MM.1S (cell line): ENCODE measurements around the gene HSPA1B.
"Not testable (repeated sequence)": the region's sequence is repeated elsewhere in the genome, so short reads cannot be mapped to it uniquely, and the experiment has no call there.

ENCODE experiments used
- DNase-seq: peaks from one replicate; pipeline ENCODE4 v3.0.0-alpha.2; 2015
- H2AFZ ChIP-seq: fragments of 300-600 bp; sonication (generic); 2 replicates; pipeline ENCODE4 v1.6.0; 2016; ENCODE audit warnings: antibody characterized with exemption, low read length
- H3F3A ChIP-seq: fragments of 300-600 bp; sonication (generic); 2 replicates; pipeline ENCODE4 v1.6.1; 2016; ENCODE audit warnings: mild to moderate bottlenecking, antibody characterized with exemption, low read length, moderate library complexity, mixed read lengths; ENCODE audit not compliant: insufficient read depth
- H3K27ac ChIP-seq: fragments of 300-600 bp; sonication (generic); 2 replicates; pipeline ENCODE4 v1.5.1; 2016; ENCODE audit warnings: mild to moderate bottlenecking, low read length
- H3K27me3 ChIP-seq: fragments of 300-600 bp; sonication (generic); replicated peaks from 2 replicates; pipeline ENCODE4 v1.6.0; 2016; ENCODE audit warnings: low read length; ENCODE audit not compliant: insufficient read depth
- H3K36me3 ChIP-seq: fragments of 300-600 bp; sonication (generic); replicated peaks from 2 replicates; pipeline ENCODE4 v1.6.1; 2016; ENCODE audit warnings: mild to moderate bottlenecking, low read length, mixed read lengths; ENCODE audit not compliant: insufficient read depth
- H3K4me1 ChIP-seq: fragments of 300-600 bp; sonication (generic); 2 replicates; pipeline ENCODE4 v1.6.1; 2016; ENCODE audit warnings: low read length, mixed read lengths
- H3K4me2 ChIP-seq: fragments of 300-600 bp; sonication (generic); 2 replicates; pipeline ENCODE4 v1.6.0; 2016; ENCODE audit warnings: low read depth, low read length
- H3K4me3 ChIP-seq: fragments of 300-600 bp; sonication (generic); 2 replicates; pipeline ENCODE4 v1.5.1; 2016; ENCODE audit warnings: low read length, mixed read lengths
- H3K79me2 ChIP-seq: fragments of 300-600 bp; sonication (generic); 2 replicates; pipeline ENCODE4 v1.6.1; 2016; ENCODE audit warnings: mixed run types, low read length, mixed read lengths
- H3K9ac ChIP-seq: fragments of 300-600 bp; sonication (generic); 2 replicates; pipeline ENCODE4 v1.6.1; 2016; ENCODE audit warnings: low read length, mixed read lengths
- H3K9me2 ChIP-seq: fragments of 300-600 bp; sonication (generic); replicated peaks from 2 replicates; pipeline ENCODE4 v1.6.1; 2016; ENCODE audit warnings: mild to moderate bottlenecking, low read length, mixed read lengths; ENCODE audit not compliant: insufficient read depth
- H3K9me3 ChIP-seq: fragments of 300-600 bp; sonication (generic); replicated peaks from 2 replicates; pipeline ENCODE4 v1.6.1; 2016; ENCODE audit warnings: mild to moderate bottlenecking, low read length, mixed read lengths; ENCODE audit not compliant: insufficient read depth
- H4K20me1 ChIP-seq: fragments of 300-600 bp; sonication (generic); 2 replicates; pipeline ENCODE4 v1.6.1; 2016; ENCODE audit warnings: mild to moderate bottlenecking, low read length, moderate library complexity, mixed read lengths; ENCODE audit not compliant: insufficient read depth
- CTCF ChIP-seq: fragments of 300-600 bp; sonication (generic); IDR thresholded peaks from 2 replicates; pipeline ENCODE4 v1.5.1; 2016; ENCODE audit warnings: antibody characterized with exemption, low read length, mixed read lengths
- EZH2 ChIP-seq: fragments of 300-600 bp; sonication (generic); optimal IDR thresholded peaks from 2 replicates; pipeline ENCODE3; 2017; ENCODE audit warnings: low read depth, mild to moderate bottlenecking, antibody characterized with exemption, low read length, mixed read lengths
- EZH2phosphoT487 ChIP-seq: fragments of 300-600 bp; sonication (generic); IDR thresholded peaks from 2 replicates; pipeline ENCODE4 v1.6.1; 2018; ENCODE audit warnings: antibody characterized with exemption, low read length

Gene HSPA1B

GRCh38 chr6:31805939-31806469 lies 21.5 kb upstream of the HSPA1B start:
- Histone ChIP-seq H3K9me2 (no peaks in the 10 kb centered on the region), H2AFZ (peak overlapping the region; percentile 32), H3K36me3 (no peaks in the 10 kb centered on the region), H3K4me2 (peak overlapping the region; percentile 73), H3K27ac (peak overlapping the region; percentile 77; the same call in 1 of the 2 replicates), H3F3A (no peaks in the 10 kb centered on the region), H3K4me1 (peaks cover 5% of the 10 kb centered on the region; the same call in 1 of the 2 replicates), H4K20me1 (no peaks in the 10 kb centered on the region), H3K9ac (peak overlapping the region; percentile 81), H3K4me3 (peak overlapping the region; percentile 73), H3K79me2 (peaks cover 40% of the 10 kb centered on the region), H3K27me3 (no peaks in the 10 kb centered on the region), H3K9me3 (no peaks in the 10 kb centered on the region)
- DNase-seq: no peak
- TF ChIP-seq EZH2phosphoT487 (no peak), EZH2 (no peak)

DNA sequence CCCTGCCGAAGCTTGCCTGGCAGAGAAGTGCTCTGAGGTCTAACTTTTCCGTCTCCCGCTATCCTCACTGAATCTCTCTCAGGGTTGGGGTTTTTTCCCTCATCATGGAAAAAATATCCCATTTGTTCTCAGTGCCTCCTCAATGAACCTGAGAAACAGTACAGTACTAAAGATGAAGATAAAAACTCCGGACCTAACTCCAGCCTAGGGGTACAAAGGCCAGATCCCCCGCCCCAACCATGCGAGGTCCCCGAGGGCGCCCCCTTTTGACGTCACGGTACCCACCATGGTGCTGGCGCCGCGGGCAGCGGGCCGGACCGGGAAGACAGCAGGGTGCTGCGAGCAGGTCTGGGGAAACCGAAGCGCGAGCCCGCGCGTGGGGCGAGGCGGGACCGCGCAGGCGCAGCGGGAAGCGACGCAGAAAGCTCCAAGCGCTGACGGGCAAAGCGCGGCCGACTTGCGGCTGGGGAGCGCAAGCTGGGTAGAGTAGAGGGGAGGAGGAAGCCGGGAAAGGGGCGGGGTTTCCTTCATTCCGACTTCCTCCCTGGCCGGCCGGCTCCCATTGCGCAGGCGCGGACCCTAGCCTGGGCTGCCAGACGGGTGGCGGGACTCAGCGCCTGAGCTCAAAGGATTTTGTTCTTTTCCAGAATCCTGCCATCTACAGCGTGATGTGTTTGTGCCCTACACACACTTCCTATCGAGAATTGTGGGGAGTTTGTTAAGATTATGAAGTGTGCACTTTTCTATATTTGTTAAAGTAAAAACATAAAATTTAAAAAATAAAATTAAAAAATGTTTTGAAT lies 20.9 kb upstream of the HSPA1B start, which contains the start of gene LSM2:
Gene LSM2 (minus strand): TSS at position 497 of the 803 bp plus-strand sequence. CDS start 209 bp downstream, at position 288.
- no peaks in the 10 kb centered on the region for H3K36me3 ChIP-seq
- H3K4me3 ChIP-seq: peak within 1 kb of the TSS; percentile 73
- H3K9me2 ChIP-seq: no peaks in the 10 kb centered on the region
- H3K79me2 ChIP-seq: peaks cover 36% of the 10 kb centered on the region
- H3K4me1 ChIP-seq: peaks cover 9% of the 10 kb centered on the region
- no peaks in the 10 kb centered on the region for H4K20me1 ChIP-seq
- no peaks in the 10 kb centered on the region for H3K27me3 ChIP-seq
- H3K4me2 ChIP-seq: peak within 1 kb of the TSS; percentile 73
- peak within 1 kb of the TSS; percentile 77 for H3K27ac ChIP-seq
- H3K9me3 ChIP-seq: no peaks in the 10 kb centered on the region
- H3F3A ChIP-seq: no peaks in the 10 kb centered on the region
- peak; percentile 93 for DNase-seq
- peak within 1 kb of the TSS; percentile 32 for H2AFZ ChIP-seq
- no peak for TF ChIP-seq EZH2
- no peak for TF ChIP-seq EZH2phosphoT487
- peak; percentile 36; the same call in 1 of the 2 replicates for TF ChIP-seq CTCF
- H3K9ac ChIP-seq: peak within 1 kb of the TSS; percentile 81

DNA sequence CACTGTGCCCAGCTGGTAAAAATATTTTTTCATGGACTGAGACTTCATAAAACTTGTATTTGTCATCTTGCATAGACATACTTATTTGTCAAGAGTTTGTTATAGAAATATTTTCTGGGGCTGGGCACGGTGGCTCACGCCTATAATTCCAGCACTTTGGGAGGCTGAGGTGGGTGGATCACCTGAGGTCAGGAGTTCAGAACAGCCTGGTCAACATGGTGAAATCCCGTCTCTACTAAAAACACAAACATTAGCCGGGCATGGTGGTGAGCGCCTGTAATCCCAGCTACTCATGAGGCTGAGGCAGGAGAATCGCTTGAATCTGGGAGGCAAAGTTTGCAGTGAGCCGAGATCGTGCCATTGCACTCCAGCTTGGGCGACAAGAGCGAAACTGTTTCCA lies 18.9 kb upstream of the HSPA1B start:
- H2AFZ ChIP-seq, H3K27me3 ChIP-seq, H3K4me3 ChIP-seq, H3K9me2 ChIP-seq, H3K36me3 ChIP-seq, DNase-seq, H3F3A ChIP-seq, H3K4me2 ChIP-seq, H3K9me3 ChIP-seq, H3K27ac ChIP-seq, H4K20me1 ChIP-seq, H3K9ac ChIP-seq: not testable (repeated sequence)
- Histone ChIP-seq H3K4me1 (peaks cover 23% of the 10 kb centered on the region), H3K79me2 (peaks cover 27% of the 10 kb centered on the region)

DNA sequence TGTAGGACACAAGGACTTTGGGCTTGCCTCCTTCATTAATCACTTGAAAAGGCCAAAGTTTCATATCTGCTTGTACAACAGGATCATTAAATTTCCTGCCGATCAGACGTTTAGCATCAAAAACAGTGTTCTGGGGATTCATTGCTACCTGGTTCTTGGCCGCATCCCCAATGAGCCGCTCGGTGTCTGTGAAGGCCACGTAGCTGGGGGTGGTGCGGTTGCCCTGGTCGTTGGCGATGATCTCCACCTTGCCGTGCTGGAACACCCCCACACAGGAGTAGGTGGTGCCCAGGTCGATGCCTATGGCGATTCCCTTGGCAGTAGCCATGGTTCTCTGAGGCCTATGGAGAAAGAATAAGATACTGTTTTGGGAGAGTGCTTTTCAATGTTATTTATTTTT lies 15.9 kb upstream of the HSPA1B start:
- Histone ChIP-seq H3K36me3 (no peaks in the 10 kb centered on the region), H3K27ac (no peak overlapping the region), H4K20me1 (no peaks in the 10 kb centered on the region), H3F3A (no peaks in the 10 kb centered on the region; the same call in 1 of the 2 replicates), H3K9me2 (no peaks in the 10 kb centered on the region), H3K4me3 (no peak overlapping the region), H3K4me2 (peak overlapping the region; percentile 33; the same call in 1 of the 2 replicates), H3K4me1 (peaks cover 22% of the 10 kb centered on the region), H3K9me3 (no peaks in the 10 kb centered on the region), H3K9ac (no peak overlapping the region), H3K27me3 (no peaks in the 10 kb centered on the region), H3K79me2 (peaks cover under 1% of the 10 kb centered on the region; the same call in 1 of the 2 replicates), H2AFZ (no peak overlapping the region)
- TF ChIP-seq CTCF (no peak), EZH2 (no peak)
- no peak for DNase-seq
